GM19193 (cell line): ENCODE data around the gene KLK15.

Experiments used
- POLR2A ChIP-seq: IDR thresholded peaks from 4 replicates; pipeline ENCODE4 v1.6.1; 2011; ENCODE audit not compliant: insufficient read depth, insufficient read length; ENCODE audit errors: extremely low read depth

The KLK15 gene, protein sequence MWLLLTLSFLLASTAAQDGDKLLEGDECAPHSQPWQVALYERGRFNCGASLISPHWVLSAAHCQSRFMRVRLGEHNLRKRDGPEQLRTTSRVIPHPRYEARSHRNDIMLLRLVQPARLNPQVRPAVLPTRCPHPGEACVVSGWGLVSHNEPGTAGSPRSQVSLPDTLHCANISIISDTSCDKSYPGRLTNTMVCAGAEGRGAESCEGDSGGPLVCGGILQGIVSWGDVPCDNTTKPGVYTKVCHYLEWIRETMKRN

DNA sequence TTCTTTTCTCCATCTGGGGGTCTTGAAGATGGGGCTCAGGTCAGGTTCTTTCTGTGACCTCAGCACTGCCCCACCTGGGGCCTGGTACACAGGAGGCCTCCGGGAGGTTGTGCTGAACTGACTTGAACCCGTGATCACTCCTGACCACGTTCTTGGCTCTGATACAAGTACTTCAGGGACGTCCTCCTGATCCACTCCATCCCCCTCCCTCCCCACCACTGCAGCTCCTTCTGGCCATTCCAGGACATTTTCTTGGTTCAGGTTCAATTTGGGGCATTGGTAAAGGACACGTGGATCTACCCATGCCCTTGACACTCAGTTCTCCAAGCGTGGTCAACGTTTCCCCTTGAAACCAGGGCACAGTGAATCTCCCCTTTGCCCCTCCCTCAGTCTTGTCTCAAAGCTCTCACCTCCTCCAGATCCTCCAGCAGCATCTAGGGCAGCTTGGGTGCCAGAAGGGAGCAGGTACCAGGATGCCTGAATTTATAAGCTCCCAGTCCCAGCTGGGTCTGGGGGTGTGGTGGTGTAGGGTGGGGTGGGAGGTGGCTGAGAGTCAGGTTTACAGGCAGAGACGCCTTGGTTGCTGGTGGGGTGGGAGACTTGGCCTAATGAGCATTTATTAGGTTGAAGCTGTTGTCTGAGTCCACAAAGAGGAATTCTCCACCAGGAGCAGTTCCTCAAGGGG is at the start of gene KLK15:
TSS of gene KLK15 (minus strand) at position 458 of the 685 bp plus-strand sequence. CDS start 2,082 bp downstream, outside the sequence.
- no peak for TF ChIP-seq POLR2A

DNA sequence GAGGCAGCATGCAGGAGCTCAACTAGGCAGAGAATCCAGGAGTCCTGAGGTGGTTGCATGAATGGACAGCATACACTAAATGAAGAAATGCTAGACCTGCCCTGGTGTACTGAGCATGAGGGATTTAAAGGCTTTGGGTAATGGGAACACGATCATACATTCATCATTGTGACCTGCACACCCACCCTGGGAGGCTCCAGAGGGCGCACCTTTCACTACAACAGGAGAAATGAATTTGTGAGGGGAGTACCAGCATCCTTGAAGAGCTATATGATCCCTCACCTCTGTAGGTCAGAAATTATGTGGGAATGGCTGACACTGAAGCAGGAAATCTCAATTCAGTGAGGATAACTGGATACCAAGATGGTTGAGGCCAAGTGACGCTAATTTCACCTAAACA is 48.8 kb upstream of the KLK15 start:
- no peak for TF ChIP-seq POLR2A

DNA sequence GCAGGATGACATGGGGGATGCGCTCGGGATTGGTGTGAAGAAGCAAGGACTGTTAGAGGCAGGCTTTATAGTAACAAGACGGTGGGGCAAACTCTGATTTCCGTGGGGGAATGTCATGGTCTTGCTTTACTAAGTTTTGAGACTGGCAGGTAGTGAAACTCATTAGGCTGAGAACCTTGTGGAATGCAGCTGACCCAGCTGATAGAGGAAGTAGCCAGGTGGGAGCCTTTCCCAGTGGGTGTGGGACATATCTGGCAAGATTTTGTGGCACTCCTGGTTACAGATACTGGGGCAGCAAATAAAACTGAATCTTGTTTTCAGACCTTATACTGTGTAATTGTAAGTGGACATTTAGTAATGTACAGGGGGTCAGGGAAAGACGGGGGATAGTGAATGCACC is 46.9 kb upstream of the KLK15 start:
- no peak for TF ChIP-seq POLR2A

DNA sequence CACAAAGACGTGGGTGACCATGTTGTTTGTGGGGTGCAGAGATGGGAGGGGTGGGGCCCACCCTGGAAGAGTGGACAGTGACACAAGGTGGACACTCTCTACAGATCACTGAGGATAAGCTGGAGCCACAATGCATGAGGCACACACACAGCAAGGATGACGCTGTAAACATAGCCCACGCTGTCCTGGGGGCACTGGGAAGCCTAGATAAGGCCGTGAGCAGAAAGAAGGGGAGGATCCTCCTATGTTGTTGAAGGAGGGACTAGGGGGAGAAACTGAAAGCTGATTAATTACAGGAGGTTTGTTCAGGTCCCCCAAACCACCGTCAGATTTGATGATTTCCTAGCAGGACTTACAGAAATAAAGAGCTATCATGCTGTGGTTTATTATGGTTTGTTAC is 45.5 kb upstream of the KLK15 start:
- TF ChIP-seq POLR2A, result no peak

DNA sequence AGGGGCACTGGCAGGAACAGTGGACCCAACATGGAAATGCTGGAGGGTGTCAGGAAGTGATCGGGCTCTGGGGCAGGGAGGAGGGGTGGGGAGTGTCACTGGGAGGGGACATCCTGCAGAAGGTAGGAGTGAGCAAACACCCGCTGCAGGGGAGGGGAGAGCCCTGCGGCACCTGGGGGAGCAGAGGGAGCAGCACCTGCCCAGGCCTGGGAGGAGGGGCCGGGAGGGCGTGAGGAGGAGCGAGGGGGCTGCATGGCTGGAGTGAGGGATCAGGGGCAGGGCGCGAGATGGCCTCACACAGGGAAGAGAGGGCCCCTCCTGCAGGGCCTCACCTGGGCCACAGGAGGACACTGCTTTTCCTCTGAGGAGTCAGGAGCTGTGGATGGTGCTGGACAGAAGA is 44.0 kb upstream of the KLK15 start:
- no peak for TF ChIP-seq POLR2A

DNA sequence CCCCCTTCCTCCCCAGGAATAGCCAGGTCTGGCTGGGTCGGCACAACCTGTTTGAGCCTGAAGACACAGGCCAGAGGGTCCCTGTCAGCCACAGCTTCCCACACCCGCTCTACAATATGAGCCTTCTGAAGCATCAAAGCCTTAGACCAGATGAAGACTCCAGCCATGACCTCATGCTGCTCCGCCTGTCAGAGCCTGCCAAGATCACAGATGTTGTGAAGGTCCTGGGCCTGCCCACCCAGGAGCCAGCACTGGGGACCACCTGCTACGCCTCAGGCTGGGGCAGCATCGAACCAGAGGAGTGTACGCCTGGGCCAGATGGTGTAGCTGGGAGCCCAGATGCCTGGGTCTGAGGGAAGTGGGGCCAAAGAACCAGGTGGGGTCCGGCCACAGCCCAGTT is 43.1 kb upstream of the KLK15 start:
- no peak for TF ChIP-seq POLR2A

DNA sequence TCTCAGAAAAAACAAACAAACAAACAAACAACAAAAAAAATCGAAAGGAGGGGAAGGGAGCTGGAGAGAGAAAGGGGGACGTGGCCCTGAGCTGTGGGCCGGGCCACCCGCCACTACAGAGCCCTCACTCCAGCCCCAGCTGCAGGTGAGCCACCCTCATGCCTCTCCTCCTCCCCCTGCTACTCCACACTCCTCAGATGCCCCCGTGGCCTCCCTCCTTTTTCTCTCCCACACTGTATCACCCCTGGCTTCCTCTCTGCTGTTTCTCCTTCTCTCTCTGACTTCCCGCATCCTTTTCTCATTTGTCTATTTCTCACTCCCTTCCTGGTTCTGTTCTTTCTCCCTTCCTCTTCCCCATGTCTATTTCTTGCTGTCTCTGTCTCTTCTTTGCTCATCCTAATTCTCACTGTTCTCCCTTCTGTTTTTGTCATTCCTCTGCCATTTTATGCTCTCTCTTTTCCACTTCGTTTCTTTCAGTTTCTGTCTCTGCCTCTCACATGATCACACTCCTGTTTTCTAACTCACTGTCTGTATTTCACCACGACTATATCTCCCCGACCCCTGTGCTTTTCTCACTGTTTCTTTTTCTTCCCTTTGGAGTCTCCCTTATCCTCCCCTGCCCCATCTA is 42.5 kb upstream of the KLK15 start:
- no peak for TF ChIP-seq POLR2A

DNA sequence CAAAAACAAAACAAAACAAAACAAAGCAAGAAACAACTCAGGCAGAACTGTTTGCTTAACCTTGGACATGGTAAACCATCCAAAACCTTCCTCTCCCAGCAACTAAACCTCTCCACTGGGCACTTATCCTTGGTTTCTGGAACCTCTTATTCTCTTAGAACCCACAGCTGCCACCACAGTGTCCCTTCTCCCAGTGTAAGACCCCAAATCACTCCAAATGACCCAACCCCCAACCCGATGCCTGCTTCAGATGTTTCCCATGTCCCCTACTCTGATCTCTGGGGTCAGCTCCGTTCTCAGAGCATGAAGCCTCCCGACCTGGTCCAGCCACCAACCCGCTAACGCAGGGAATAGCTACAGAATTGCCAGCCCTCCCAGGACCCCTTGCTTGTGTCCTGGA is 40.8 kb upstream of the KLK15 start:
- TF ChIP-seq POLR2A, result no peak

DNA sequence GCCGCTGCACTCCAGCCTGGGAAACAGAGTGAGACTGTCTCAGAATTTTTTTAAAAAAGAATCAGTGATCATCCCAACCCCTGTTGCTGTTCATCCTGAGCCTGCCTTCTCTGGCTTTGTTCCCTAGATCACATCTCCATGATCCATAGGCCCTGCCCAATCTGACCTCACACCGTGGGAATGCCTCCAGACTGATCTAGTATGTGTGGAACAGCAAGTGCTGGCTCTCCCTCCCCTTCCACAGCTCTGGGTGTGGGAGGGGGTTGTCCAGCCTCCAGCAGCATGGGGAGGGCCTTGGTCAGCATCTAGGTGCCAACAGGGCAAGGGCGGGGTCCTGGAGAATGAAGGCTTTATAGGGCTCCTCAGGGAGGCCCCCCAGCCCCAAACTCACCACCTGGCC is 39.7 kb upstream of the KLK15 start, which contains the start of gene KLK2:
TSS of gene KLK2 (plus strand) at position 384 of the 400 bp plus-strand sequence. CDS start 35 bp downstream, outside the sequence.
- TF ChIP-seq POLR2A, result no peak

DNA sequence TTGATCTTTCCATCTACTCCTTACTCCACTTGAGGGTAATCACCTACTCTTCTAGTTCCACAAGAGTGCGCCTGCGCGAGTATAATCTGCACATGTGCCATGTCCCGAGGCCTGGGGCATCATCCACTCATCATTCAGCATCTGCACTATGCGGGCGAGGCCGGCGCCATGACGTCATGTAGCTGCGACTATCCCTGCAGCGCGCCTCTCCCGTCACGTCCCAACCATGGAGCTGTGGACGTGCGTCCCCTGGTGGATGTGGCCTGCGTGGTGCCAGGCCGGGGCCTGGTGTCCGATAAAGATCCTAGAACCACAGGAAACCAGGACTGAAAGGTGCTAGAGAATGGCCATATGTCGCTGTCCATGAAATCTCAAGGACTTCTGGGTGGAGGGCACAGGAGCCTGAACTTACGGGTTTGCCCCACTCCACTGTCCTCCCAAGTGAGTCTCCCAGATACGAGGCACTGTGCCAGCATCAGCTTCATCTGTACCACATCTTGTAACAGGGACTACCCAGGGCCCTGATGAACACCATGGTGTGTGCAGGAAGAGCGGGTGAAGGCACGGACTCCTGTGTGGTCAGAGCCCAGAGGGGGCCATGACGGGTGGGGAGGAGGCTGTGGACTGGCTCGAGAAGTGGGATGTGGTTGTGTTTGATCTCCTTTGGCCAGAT is 37.2 kb upstream of the KLK15 start:
- TF ChIP-seq POLR2A, result no peak

DNA sequence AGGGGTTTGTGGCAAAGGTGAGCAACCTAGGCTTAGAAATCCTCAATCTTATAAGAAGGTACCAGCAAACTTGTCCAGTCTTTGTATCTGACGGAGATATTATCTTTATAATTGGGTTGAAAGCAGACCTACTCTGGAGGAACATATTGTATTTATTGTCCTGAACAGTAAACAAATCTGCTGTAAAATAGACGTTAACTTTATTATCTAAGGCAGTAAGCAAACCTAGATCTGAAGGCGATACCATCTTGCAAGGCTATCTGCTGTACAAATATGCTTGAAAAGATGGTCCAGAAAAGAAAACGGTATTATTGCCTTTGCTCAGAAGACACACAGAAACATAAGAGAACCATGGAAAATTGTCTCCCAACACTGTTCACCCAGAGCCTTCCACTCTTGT is 36.1 kb upstream of the KLK15 start:
- TF ChIP-seq POLR2A, result no peak

DNA sequence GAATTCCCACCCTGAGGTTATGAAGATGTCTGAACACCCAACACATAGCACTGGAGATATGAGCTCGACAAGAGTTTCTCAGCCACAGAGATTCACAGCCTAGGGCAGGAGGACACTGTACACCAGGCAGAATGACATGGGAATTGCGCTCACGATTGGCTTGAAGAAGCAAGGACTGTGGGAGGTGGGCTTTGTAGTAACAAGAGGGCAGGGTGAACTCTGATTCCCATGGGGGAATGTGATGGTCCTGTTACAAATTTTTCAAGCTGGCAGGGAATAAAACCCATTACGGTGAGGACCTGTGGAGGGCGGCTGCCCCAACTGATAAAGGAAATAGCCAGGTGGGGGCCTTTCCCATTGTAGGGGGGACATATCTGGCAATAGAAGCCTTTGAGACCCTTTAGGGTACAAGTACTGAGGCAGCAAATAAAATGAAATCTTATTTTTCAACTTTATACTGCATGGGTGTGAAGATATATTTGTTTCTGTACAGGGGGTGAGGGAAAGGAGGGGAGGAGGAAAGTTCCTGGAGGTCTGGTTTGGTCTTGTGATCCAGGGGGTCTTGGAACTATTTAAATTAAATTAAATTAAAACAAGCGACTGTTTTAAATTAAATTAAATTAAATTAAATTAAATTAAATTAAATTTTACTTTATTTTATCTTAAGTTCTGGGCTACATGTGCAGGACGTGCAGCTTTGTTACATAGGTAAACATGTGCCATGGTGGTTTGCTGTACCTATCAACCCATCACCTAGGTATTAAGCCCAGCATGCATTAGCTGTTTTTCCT is 28.3 kb upstream of the KLK15 start:
- TF ChIP-seq POLR2A, result no peak

DNA sequence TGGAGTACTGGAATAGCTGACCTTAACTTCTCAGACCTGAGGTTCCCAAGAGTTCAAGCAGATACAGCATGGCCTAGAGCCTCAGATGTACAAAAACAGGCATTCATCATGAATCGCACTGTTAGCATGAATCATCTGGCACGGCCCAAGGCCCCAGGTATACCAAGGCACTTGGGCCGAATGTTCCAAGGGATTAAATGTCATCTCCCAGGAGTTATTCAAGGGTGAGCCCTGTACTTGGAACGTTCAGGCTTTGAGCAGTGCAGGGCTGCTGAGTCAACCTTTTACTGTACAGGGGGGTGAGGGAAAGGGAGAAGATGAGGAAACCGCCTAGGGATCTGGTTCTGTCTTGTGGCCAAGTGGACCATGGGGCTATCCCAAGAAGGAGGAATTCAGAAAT is 27.6 kb upstream of the KLK15 start:
- TF ChIP-seq POLR2A, result no peak

DNA sequence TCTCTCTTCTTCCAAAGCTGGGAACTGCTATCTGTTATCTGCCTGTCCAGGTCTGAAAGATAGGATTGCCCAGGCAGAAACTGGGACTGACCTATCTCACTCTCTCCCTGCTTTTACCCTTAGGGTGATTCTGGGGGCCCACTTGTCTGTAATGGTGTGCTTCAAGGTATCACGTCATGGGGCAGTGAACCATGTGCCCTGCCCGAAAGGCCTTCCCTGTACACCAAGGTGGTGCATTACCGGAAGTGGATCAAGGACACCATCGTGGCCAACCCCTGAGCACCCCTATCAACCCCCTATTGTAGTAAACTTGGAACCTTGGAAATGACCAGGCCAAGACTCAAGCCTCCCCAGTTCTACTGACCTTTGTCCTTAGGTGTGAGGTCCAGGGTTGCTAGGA is 26.5 kb upstream of the KLK15 start:
- TF ChIP-seq POLR2A, result no peak

DNA sequence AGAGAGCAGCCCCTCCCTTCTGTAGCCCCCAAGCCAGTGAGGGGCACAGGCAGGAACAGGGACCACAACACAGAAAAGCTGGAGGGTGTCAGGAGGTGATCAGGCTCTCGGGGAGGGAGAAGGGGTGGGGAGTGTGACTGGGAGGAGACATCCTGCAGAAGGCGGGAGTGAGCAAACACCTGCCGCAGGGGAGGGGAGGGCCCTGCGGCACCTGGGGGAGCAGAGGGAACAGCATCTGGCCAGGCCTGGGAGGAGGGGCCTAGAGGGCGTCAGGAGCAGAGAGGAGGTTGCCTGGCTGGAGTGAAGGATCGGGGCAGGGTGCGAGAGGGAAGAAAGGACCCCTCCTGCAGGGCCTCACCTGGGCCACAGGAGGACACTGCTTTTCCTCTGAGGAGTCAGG is 25.5 kb upstream of the KLK15 start:
- TF ChIP-seq POLR2A, result no peak
